ENCODE results near the gene PLSCR2.

Gene PLSCR2

GRCh38 chr3:146425341-146425740, 44.0 kb downstream of the PLSCR2 start:
- Histone ChIP-seq H3K4me2 (ENCODE audit: low read depth, low read length, poor library complexity, severe bottlenecking) (no peak overlapping the region), H3K27me3 (ENCODE audit: low read length) (no peaks in the 10 kb centered on the region), H4K20me1 (ENCODE audit: low read depth, low read length) (no peaks in the 10 kb centered on the region)

GRCh38 chr3:146421819-146422759, 47.3 kb downstream of the PLSCR2 start:
- H3K4me2 ChIP-seq (ENCODE audit: low read depth, low read length, poor library complexity, severe bottlenecking), result no peak overlapping the region
- TF ChIP-seq, protein P1, sequence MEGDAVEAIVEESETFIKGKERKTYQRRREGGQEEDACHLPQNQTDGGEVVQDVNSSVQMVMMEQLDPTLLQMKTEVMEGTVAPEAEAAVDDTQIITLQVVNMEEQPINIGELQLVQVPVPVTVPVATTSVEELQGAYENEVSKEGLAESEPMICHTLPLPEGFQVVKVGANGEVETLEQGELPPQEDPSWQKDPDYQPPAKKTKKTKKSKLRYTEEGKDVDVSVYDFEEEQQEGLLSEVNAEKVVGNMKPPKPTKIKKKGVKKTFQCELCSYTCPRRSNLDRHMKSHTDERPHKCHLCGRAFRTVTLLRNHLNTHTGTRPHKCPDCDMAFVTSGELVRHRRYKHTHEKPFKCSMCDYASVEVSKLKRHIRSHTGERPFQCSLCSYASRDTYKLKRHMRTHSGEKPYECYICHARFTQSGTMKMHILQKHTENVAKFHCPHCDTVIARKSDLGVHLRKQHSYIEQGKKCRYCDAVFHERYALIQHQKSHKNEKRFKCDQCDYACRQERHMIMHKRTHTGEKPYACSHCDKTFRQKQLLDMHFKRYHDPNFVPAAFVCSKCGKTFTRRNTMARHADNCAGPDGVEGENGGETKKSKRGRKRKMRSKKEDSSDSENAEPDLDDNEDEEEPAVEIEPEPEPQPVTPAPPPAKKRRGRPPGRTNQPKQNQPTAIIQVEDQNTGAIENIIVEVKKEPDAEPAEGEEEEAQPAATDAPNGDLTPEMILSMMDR (IDR thresholded peaks at IDR 0.05; ENCODE audit: insufficient read depth, low read length, poor library complexity, severe bottlenecking), result no peak
- TF ChIP-seq EZH2phosphoT487 (conservative IDR thresholded peaks at IDR 0.05; ENCODE audit: low read length), result no peak
- no peaks in the 10 kb centered on the region for H3K36me3 ChIP-seq (ENCODE audit: low read length)
- no peaks in the 10 kb centered on the region for H3F3A ChIP-seq (ENCODE audit: insufficient read depth)
- H4K20me1 ChIP-seq (ENCODE audit: low read depth, low read length), result no peaks in the 10 kb centered on the region
- no peaks in the 10 kb centered on the region for H3K27me3 ChIP-seq (ENCODE audit: low read length)
- H3K9me2 ChIP-seq (replicated peaks; ENCODE audit: insufficient read depth, low read length), result no peaks in the 10 kb centered on the region
- no peak overlapping the region for H3K9ac ChIP-seq (ENCODE audit: low read length)
- H3K79me2 ChIP-seq (ENCODE audit: insufficient read depth, low read length), result no peaks in the 10 kb centered on the region
- no peaks in the 10 kb centered on the region for H3K9me3 ChIP-seq (ENCODE audit: insufficient read depth, low read length)
- H3K27ac ChIP-seq (ENCODE audit: low read depth, low read length), result no peak overlapping the region
- no peak overlapping the region for H3K4me3 ChIP-seq (ENCODE audit: insufficient read depth, low read length, poor library complexity, severe bottlenecking)
- no peak overlapping the region for H2AFZ ChIP-seq (ENCODE audit: low read depth, low read length, severe bottlenecking)

More at GRCh38 chr3:146425341-146425740, 44.0 kb downstream of the PLSCR2 start:
- Histone ChIP-seq H3K36me3 (ENCODE audit: low read length) (no peaks in the 10 kb centered on the region), H3K79me2 (ENCODE audit: insufficient read depth, low read length) (no peaks in the 10 kb centered on the region), H3K9me2 (replicated peaks; ENCODE audit: insufficient read depth, low read length) (no peaks in the 10 kb centered on the region), H3K27ac (ENCODE audit: low read depth, low read length) (no peak overlapping the region), H3K4me3 (ENCODE audit: insufficient read depth, low read length, poor library complexity, severe bottlenecking) (no peak overlapping the region), H3F3A (ENCODE audit: insufficient read depth) (no peaks in the 10 kb centered on the region), H2AFZ (ENCODE audit: low read depth, low read length, severe bottlenecking) (no peak overlapping the region), H3K9me3 (ENCODE audit: insufficient read depth, low read length) (no peaks in the 10 kb centered on the region), H3K9ac (ENCODE audit: low read length) (no peak overlapping the region)
- TF ChIP-seq, protein P1 (IDR thresholded peaks at IDR 0.05; ENCODE audit: insufficient read depth, low read length, poor library complexity, severe bottlenecking), result no peak
- TF ChIP-seq EZH2phosphoT487 (conservative IDR thresholded peaks at IDR 0.05; ENCODE audit: low read length), result no peak

DNA sequence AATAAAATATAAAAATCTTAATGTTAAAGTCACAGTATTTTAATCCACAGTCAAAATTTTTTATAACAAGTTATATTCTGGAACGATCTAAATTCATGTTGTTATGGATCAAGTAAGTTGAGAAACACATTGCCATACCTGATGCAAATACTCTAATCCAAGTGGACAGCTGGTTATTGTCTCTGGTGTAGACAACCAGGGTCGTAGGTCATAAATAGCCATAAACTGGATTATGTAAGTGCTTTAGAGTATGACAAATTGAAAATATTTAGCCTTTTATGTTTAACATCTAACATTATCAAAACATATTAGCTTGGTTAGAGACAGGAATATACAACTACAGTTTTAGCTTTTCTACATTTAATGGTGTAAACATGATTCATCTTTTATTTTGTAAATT, 53.0 kb downstream of the PLSCR2 start:
- Histone ChIP-seq H3K4me3 (ENCODE audit: insufficient read depth, low read length, poor library complexity, severe bottlenecking) (no peak overlapping the region), H3K27me3 (ENCODE audit: low read length) (no peaks in the 10 kb centered on the region), H3K4me2 (ENCODE audit: low read depth, low read length, poor library complexity, severe bottlenecking) (no peak overlapping the region), H3K79me2 (ENCODE audit: insufficient read depth, low read length) (no peaks in the 10 kb centered on the region), H3K9ac (ENCODE audit: low read length) (no peak overlapping the region), H3K36me3 (ENCODE audit: low read length) (no peaks in the 10 kb centered on the region), H3K9me3 (ENCODE audit: insufficient read depth, low read length) (no peaks in the 10 kb centered on the region), H3K27ac (ENCODE audit: low read depth, low read length) (no peak overlapping the region), H2AFZ (ENCODE audit: low read depth, low read length, severe bottlenecking) (no peak overlapping the region), H4K20me1 (ENCODE audit: low read depth, low read length) (no peaks in the 10 kb centered on the region), H3K9me2 (replicated peaks; ENCODE audit: insufficient read depth, low read length) (no peaks in the 10 kb centered on the region), H3F3A (ENCODE audit: insufficient read depth) (no peaks in the 10 kb centered on the region)
- TF ChIP-seq, protein P1 (IDR thresholded peaks at IDR 0.05; ENCODE audit: insufficient read depth, low read length, poor library complexity, severe bottlenecking), result no peak
- TF ChIP-seq EZH2phosphoT487 (conservative IDR thresholded peaks at IDR 0.05; ENCODE audit: low read length), result no peak
